Measurements from ENCODE around the gene CD36.

CD36 gene

DNA sequence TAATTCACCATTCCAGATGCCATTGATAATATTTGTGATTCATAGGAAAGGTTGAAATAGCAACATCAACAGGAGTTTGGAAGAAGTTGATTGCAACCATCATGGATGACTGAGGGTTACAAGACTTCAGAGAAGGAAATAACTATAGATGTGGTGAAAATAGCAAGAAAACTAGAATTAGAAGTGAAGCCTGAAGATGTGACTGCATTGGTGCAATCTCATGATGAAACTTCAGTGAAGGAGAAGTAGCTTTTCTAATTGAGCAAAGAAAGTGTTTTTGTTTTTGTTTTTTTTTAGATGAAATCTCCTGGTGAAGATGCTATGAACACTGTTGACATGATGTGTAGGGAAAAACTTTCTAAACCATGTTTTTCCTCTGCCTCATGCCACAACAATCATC lies 18.7 kb upstream of the CD36 start (continued):
- TF ChIP-seq, protein P1, sequence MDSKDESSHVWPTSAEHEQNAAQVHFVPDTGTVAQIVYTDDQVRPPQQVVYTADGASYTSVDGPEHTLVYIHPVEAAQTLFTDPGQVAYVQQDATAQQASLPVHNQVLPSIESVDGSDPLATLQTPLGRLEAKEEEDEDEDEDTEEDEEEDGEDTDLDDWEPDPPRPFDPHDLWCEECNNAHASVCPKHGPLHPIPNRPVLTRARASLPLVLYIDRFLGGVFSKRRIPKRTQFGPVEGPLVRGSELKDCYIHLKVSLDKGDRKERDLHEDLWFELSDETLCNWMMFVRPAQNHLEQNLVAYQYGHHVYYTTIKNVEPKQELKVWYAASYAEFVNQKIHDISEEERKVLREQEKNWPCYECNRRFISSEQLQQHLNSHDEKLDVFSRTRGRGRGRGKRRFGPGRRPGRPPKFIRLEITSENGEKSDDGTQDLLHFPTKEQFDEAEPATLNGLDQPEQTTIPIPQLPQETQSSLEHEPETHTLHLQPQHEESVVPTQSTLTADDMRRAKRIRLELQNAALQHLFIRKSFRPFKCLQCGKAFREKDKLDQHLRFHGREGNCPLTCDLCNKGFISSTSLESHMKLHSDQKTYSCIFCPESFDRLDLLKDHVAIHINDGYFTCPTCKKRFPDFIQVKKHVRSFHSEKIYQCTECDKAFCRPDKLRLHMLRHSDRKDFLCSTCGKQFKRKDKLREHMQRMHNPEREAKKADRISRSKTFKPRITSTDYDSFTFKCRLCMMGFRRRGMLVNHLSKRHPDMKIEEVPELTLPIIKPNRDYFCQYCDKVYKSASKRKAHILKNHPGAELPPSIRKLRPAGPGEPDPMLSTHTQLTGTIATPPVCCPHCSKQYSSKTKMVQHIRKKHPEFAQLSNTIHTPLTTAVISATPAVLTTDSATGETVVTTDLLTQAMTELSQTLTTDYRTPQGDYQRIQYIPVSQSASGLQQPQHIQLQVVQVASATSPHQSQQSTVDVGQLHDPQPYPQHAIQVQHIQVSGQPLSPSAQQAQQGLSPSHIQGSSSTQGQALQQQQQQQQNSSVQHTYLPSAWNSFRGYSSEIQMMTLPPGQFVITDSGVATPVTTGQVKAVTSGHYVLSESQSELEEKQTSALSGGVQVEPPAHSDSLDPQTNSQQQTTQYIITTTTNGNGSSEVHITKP (tag by site-specific recombination; IDR thresholded peaks at IDR 0.05), result no peak
- TF ChIP-seq ZNF335 (tag by site-specific recombination; conservative IDR thresholded peaks at IDR 0.05) (no peak), ZNF362 (tag by site-specific recombination; IDR thresholded peaks at IDR 0.05) (no peak), FEZF1 (tag by site-specific recombination; IDR thresholded peaks at IDR 0.05) (no peak), ZNF707 (tag by site-specific recombination; IDR thresholded peaks at IDR 0.05) (no peak), ZNF302 (tag by site-specific recombination; IDR thresholded peaks at IDR 0.05; ENCODE audit: low read depth) (no peak), ZSCAN5A (tag by site-specific recombination; IDR thresholded peaks at IDR 0.05) (no peak), ZNF791 (tag by site-specific recombination; IDR thresholded peaks at IDR 0.05) (no peak)
- TF ChIP-seq, protein P2, sequence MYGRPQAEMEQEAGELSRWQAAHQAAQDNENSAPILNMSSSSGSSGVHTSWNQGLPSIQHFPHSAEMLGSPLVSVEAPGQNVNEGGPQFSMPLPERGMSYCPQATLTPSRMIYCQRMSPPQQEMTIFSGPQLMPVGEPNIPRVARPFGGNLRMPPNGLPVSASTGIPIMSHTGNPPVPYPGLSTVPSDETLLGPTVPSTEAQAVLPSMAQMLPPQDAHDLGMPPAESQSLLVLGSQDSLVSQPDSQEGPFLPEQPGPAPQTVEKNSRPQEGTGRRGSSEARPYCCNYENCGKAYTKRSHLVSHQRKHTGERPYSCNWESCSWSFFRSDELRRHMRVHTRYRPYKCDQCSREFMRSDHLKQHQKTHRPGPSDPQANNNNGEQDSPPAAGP (tag by site-specific recombination; IDR thresholded peaks at IDR 0.05), result no peak

DNA sequence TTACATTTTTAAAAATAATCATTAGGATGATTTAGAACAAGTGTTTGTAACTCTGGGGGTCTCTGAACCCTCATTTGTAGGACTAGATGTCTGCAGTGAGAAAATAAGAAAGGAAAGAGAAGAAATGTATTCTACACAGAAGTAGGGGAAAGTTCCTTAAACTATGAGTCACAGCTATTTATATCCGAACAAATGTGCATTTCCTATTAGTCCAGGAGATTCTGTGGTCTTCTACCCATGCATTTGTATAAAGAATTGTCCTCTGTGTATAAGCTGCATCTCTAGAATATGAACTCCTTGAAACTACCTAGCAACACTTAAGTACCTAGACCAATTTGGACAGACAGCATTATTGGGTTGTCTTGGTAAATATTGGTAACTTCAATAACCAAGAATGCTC lies 15.9 kb upstream of the CD36 start:
- H3K27ac ChIP-seq (ENCODE audit: extremely low read depth, low read depth, low read length), result no peak overlapping the region
- H3K4me3 ChIP-seq (ENCODE audit: low read depth, low read length), result no peak overlapping the region
- ChIA-PET CTCF (no interaction called here), POLR2A (no interaction called here)
- TF ChIP-seq ZIC2 (tag by site-specific recombination; IDR thresholded peaks at IDR 0.05) (no peak), ZNF555 (tag by site-specific recombination; conservative IDR thresholded peaks at IDR 0.05) (no peak), MYNN (tag by site-specific recombination; IDR thresholded peaks at IDR 0.05; ENCODE audit: borderline replicate concordance) (no peak), ZNF146 (tag by site-specific recombination; IDR thresholded peaks at IDR 0.05) (no peak), ZNF426 (tag by site-specific recombination; IDR thresholded peaks at IDR 0.05) (no peak), ZSCAN5A (tag by site-specific recombination; IDR thresholded peaks at IDR 0.05) (no peak), ZNF610 (tag by site-specific recombination; IDR thresholded peaks at IDR 0.05; ENCODE audit: borderline replicate concordance) (no peak)
- TF ChIP-seq, protein P3, sequence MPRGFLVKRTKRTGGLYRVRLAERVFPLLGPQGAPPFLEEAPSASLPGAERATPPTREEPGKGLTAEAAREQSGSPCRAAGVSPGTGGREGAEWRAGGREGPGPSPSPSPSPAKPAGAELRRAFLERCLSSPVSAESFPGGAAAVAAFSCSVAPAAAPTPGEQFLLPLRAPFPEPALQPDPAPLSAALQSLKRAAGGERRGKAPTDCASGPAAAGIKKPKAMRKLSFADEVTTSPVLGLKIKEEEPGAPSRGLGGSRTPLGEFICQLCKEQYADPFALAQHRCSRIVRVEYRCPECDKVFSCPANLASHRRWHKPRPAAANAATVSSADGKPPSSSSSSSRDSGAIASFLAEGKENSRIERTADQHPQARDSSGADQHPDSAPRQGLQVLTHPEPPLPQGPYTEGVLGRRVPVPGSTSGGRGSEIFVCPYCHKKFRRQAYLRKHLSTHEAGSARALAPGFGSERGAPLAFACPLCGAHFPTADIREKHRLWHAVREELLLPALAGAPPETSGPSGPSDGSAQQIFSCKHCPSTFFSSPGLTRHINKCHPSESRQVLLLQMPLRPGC (tag by site-specific recombination; IDR thresholded peaks at IDR 0.05), result no peak
- TF ChIP-seq, protein P4, sequence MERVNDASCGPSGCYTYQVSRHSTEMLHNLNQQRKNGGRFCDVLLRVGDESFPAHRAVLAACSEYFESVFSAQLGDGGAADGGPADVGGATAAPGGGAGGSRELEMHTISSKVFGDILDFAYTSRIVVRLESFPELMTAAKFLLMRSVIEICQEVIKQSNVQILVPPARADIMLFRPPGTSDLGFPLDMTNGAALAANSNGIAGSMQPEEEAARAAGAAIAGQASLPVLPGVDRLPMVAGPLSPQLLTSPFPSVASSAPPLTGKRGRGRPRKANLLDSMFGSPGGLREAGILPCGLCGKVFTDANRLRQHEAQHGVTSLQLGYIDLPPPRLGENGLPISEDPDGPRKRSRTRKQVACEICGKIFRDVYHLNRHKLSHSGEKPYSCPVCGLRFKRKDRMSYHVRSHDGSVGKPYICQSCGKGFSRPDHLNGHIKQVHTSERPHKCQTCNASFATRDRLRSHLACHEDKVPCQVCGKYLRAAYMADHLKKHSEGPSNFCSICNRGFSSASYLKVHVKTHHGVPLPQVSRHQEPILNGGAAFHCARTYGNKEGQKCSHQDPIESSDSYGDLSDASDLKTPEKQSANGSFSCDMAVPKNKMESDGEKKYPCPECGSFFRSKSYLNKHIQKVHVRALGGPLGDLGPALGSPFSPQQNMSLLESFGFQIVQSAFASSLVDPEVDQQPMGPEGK (tag by site-specific recombination; IDR thresholded peaks at IDR 0.05), result no peak
- no peaks in the 10 kb centered on the region for H3K4me1 ChIP-seq (ENCODE audit: control insufficient read depth, insufficient read depth, low read length)
- no peaks in the 10 kb centered on the region for H3K9me3 ChIP-seq (ENCODE audit: control insufficient read depth, insufficient read depth, low read depth, low read length)
- no peaks in the 10 kb centered on the region for H3K36me3 ChIP-seq (ENCODE audit: control insufficient read depth in 2 of 2, insufficient read depth in 1 of 2, low read length in 2 of 2)
